SK-N-SH treated with all-trans-retinoic acid at 6 μM for 48 hours (cell line): ENCODE measurements around the gene CHST11.

Experiments used
- GLIS3 ChIP-seq: fragments of 250-450 bp; sonication (Bioruptor Pico); IDR thresholded peaks from 2 replicates; pipeline ENCODE4 v1.5.0; 2020; ENCODE audit warnings: mild to moderate bottlenecking, moderate library complexity
- RARB ChIP-seq: fragments of 250-450 bp; sonication (Bioruptor Pico); IDR thresholded peaks from 2 replicates; pipeline ENCODE4 v1.8.0; 2021; ENCODE audit warnings: mild to moderate bottlenecking, moderate library complexity
- TOX ChIP-seq: fragments of 250-450 bp; sonication (Bioruptor Pico); IDR thresholded peaks from 2 replicates; pipeline ENCODE4 v1.8.0; 2021; ENCODE audit warnings: mild to moderate bottlenecking, moderate library complexity, borderline replicate concordance
- ZFP3 ChIP-seq: fragments of 250-450 bp; sonication (Bioruptor Pico); IDR thresholded peaks from 2 replicates; pipeline ENCODE4 v1.5.0; 2020; ENCODE audit warnings: mild to moderate bottlenecking, moderate library complexity
- ZNF8 ChIP-seq: fragments of 450-650 bp; formaldehyde crosslinking; IDR thresholded peaks from 2 replicates; pipeline ENCODE4 v1.5.0; 2020; ENCODE audit warnings: mild to moderate bottlenecking, moderate library complexity
- TF ChIP-seq, protein P1 (sequence below): fragments of 250-450 bp; sonication (Bioruptor Pico); IDR thresholded peaks from 2 replicates; pipeline ENCODE4 v1.5.0; 2020; ENCODE audit warnings: mild to moderate bottlenecking, moderate library complexity
- TF ChIP-seq, protein P2 (sequence below): fragments of 250-450 bp; sonication (Bioruptor Pico); IDR thresholded peaks from 2 replicates; pipeline ENCODE4 v1.8.0; 2020; ENCODE audit warnings: mild to moderate bottlenecking, moderate library complexity, borderline replicate concordance
- TF ChIP-seq, protein P3 (sequence below): fragments of 250-450 bp; sonication (Bioruptor Pico); IDR thresholded peaks from 2 replicates; pipeline ENCODE4 v1.5.1; 2020; ENCODE audit warnings: low read depth, mild to moderate bottlenecking, moderate library complexity

DNA sequence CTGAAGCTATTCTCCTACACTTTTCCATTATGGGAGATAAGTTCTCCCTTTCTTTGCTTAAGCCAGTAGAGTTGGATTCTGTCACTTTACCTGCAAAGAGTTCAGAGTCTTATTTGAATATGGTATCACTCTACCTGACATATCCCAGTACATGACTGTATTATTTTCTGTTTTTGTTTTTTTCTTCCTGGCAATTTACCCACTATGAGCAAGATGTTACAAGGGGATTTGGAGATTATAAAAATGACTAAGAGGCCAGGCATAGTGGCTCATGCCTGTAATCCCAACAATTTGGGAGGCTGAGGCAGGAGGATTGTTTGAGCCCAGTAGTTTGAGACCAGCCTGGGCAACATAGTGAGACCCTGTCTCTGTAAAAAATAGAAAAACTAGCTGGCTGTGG is 46.4 kb upstream of the CHST11 start:
- TF ChIP-seq TOX (CRISPR knock-in tag): no peak
- no peak for TF ChIP-seq ZFP3 (CRISPR knock-in tag)
- TF ChIP-seq, protein P1, sequence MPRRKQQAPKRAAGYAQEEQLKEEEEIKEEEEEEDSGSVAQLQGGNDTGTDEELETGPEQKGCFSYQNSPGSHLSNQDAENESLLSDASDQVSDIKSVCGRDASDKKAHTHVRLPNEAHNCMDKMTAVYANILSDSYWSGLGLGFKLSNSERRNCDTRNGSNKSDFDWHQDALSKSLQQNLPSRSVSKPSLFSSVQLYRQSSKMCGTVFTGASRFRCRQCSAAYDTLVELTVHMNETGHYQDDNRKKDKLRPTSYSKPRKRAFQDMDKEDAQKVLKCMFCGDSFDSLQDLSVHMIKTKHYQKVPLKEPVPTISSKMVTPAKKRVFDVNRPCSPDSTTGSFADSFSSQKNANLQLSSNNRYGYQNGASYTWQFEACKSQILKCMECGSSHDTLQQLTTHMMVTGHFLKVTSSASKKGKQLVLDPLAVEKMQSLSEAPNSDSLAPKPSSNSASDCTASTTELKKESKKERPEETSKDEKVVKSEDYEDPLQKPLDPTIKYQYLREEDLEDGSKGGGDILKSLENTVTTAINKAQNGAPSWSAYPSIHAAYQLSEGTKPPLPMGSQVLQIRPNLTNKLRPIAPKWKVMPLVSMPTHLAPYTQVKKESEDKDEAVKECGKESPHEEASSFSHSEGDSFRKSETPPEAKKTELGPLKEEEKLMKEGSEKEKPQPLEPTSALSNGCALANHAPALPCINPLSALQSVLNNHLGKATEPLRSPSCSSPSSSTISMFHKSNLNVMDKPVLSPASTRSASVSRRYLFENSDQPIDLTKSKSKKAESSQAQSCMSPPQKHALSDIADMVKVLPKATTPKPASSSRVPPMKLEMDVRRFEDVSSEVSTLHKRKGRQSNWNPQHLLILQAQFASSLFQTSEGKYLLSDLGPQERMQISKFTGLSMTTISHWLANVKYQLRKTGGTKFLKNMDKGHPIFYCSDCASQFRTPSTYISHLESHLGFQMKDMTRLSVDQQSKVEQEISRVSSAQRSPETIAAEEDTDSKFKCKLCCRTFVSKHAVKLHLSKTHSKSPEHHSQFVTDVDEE (CRISPR knock-in tag): no peak
- TF ChIP-seq GLIS3 (CRISPR knock-in tag): no peak
- TF ChIP-seq RARB (CRISPR knock-in tag): no peak
- TF ChIP-seq, protein P2, sequence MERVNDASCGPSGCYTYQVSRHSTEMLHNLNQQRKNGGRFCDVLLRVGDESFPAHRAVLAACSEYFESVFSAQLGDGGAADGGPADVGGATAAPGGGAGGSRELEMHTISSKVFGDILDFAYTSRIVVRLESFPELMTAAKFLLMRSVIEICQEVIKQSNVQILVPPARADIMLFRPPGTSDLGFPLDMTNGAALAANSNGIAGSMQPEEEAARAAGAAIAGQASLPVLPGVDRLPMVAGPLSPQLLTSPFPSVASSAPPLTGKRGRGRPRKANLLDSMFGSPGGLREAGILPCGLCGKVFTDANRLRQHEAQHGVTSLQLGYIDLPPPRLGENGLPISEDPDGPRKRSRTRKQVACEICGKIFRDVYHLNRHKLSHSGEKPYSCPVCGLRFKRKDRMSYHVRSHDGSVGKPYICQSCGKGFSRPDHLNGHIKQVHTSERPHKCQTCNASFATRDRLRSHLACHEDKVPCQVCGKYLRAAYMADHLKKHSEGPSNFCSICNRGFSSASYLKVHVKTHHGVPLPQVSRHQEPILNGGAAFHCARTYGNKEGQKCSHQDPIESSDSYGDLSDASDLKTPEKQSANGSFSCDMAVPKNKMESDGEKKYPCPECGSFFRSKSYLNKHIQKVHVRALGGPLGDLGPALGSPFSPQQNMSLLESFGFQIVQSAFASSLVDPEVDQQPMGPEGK: no peak
- TF ChIP-seq, protein P3, sequence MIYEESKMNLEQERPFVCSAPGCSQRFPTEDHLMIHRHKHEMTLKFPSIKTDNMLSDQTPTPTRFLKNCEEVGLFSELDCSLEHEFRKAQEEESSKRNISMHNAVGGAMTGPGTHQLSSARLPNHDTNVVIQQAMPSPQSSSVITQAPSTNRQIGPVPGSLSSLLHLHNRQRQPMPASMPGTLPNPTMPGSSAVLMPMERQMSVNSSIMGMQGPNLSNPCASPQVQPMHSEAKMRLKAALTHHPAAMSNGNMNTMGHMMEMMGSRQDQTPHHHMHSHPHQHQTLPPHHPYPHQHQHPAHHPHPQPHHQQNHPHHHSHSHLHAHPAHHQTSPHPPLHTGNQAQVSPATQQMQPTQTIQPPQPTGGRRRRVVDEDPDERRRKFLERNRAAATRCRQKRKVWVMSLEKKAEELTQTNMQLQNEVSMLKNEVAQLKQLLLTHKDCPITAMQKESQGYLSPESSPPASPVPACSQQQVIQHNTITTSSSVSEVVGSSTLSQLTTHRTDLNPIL: no peak
- TF ChIP-seq ZNF8: no peak
